ENCODE measurements around the gene CASP8AP2. TPM values are rescaled to one million over a fixed set of nuclear protein-coding genes. Genes with fewer than 3 reads are reported as not detected.
"Not testable (repeated sequence)": the region's sequence is repeated elsewhere in the genome, so short reads cannot be mapped to it uniquely, and the experiment has no call there.

Gene CASP8AP2
- total RNA-seq, 2 experiments from 2014 or later: 33.3 to 33.9 TPM

DNA sequence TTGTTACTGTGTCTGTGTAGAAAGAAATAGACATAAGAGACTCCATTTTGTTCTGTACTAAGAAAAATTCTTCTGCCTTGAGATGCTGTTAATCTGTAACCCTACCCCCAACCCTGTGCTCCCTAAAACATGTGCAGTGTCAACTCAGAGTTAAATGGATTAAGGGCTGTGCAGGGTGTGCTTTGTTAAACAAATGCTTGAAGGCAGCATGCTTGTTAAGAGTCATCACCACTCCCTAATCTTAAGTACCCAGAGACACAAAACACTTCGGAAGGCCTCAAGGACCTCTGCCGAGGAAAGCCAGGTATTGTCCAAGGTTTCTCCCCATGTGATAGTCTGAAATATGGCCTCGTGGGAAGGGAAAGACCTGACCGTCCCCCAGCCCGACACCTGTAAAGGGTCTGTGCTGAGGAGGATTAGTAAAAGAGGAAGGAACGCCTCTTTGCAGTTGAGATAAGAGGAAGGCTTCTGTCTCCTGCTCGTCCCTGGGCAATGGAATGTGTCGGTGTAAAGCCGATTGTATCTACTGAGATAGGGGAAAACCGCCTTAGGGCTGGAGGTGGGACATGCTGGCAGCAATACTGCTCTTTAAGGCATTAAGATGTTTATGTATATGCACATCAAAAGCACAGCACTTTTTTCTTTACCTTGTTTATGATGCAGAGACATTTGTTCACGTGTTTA lies 61.3 kb downstream of the CASP8AP2 start:
- H3K9me3 Mint-ChIP-seq, H3K27ac Mint-ChIP-seq, DNase-seq, H3K4me3 Mint-ChIP-seq, H3K36me3 Mint-ChIP-seq: not testable (repeated sequence)
- H3K27me3 Mint-ChIP-seq: peaks cover 54% of the 10 kb centered on the region
- peaks cover 11% of the 10 kb centered on the region for H3K4me1 Mint-ChIP-seq

GRCh38 chr6:89892577-89892976 lies 62.9 kb downstream of the CASP8AP2 start:
- H3K36me3 Mint-ChIP-seq, H3K27ac Mint-ChIP-seq, H3K9me3 Mint-ChIP-seq, DNase-seq, H3K4me3 Mint-ChIP-seq: not testable (repeated sequence)
- H3K27me3 Mint-ChIP-seq: peaks cover 64% of the 10 kb centered on the region
- H3K4me1 Mint-ChIP-seq: peaks cover 11% of the 10 kb centered on the region

DNA sequence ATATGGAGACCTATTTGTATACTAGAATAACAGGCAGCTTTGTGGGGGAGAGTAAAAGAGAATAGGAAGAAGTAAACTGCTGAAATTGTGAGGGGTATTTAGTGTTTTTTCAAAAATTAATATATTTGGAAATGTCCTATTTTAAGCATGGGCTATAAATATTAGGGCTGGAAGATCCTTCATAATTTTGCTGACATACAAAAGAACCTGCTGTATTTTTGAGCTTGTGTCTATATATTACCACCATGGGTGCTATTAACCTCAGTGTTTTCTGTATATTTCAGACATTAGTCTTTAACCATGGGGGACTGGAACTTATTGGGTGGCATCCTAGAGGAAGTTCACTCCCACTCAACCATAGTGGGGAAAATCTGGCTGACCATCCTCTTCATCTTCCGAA lies 64.5 kb downstream of the CASP8AP2 start, which contains the start of gene GJA10:
Gene GJA10, plus strand, starts transcription at position 301 of the 400 bp plus-strand sequence. Its CDS starts 0 bp downstream, at position 301.
- Mint-ChIP-seq H3K27ac (no peak within 1 kb of the TSS), H3K27me3 (peaks cover 58% of the 10 kb centered on the region), H3K4me1 (peaks cover 6% of the 10 kb centered on the region), H3K36me3 (no peaks in the 10 kb centered on the region), H3K9me3 (no peaks in the 10 kb centered on the region), H3K4me3 (no peak within 1 kb of the TSS)
- no peak for DNase-seq

GRCh38 chr6:89895276-89895874 lies 65.7 kb downstream of the CASP8AP2 start:
- no peak overlapping the region for H3K27ac Mint-ChIP-seq

DNA sequence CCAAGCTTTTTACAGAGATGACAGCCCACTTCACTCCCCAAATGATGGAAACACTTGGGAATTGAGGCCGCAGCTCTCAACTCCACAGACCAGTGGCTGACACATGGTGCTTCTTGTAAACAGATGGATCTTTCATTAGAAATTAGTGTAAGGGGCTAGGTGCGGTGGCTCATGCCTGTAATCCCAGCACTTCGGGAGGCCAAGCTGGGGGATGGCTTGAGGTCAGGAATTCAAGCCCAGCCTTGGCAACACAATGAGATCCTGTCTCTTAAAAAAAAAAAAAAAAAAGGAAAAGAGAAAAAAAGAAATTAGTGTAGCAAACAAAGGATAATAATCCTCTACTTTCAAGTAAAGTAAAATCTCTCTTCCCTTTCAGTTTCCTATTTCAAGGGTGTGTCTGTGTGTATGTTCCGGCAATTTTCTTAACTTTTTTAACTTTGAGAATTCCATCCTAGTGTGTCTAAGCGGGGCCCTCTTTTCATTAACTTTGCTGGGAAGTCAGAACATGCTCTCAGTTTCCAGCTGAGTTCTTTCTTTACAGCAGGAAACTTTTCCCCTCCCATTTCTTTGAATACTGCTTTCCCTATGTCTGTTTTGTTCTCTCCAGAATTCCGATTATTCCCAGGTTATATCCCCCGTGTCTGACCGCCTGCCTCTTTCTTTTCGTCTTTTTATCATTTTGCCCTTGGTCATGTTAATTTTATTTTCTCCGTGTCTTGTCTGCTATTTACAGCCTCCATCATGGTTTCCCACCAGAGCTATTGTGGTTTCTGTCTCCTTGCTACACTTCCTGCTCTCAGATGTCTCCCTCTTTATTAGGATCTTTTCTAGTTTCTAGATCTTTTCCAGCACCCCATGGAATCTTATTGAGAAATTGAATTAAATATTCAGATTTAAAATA lies 80.6 kb downstream of the CASP8AP2 start:
- not testable (repeated sequence) for H3K27me3 Mint-ChIP-seq, DNase-seq, H3K27ac Mint-ChIP-seq, H3K4me1 Mint-ChIP-seq, H3K36me3 Mint-ChIP-seq, H3K9me3 Mint-ChIP-seq
- H3K4me3 Mint-ChIP-seq: peak overlapping the region; percentile 23

More at GRCh38 chr6:89895276-89895874, 65.7 kb downstream of the CASP8AP2 start:
- H3K9me3 Mint-ChIP-seq: no peaks in the 10 kb centered on the region
- no peak for DNase-seq
- peaks cover 6% of the 10 kb centered on the region for H3K4me1 Mint-ChIP-seq
- no peak overlapping the region for H3K4me3 Mint-ChIP-seq
- H3K27me3 Mint-ChIP-seq: peaks cover 57% of the 10 kb centered on the region
- H3K36me3 Mint-ChIP-seq: no peaks in the 10 kb centered on the region

- H3K4me3 Mint-ChIP-seq: no peak overlapping the region
- H3K36me3 Mint-ChIP-seq: no peaks in the 10 kb centered on the region
- peaks cover 10% of the 10 kb centered on the region for H3K4me1 Mint-ChIP-seq
- no peaks in the 10 kb centered on the region for H3K9me3 Mint-ChIP-seq
- no peak overlapping the region for H3K27ac Mint-ChIP-seq
- DNase-seq: no peak
- H3K27me3 Mint-ChIP-seq: no peaks in the 10 kb centered on the region
Observed at GRCh38 chr6:89910902-89911240, 81.2 kb downstream of the CASP8AP2 start.

DNA sequence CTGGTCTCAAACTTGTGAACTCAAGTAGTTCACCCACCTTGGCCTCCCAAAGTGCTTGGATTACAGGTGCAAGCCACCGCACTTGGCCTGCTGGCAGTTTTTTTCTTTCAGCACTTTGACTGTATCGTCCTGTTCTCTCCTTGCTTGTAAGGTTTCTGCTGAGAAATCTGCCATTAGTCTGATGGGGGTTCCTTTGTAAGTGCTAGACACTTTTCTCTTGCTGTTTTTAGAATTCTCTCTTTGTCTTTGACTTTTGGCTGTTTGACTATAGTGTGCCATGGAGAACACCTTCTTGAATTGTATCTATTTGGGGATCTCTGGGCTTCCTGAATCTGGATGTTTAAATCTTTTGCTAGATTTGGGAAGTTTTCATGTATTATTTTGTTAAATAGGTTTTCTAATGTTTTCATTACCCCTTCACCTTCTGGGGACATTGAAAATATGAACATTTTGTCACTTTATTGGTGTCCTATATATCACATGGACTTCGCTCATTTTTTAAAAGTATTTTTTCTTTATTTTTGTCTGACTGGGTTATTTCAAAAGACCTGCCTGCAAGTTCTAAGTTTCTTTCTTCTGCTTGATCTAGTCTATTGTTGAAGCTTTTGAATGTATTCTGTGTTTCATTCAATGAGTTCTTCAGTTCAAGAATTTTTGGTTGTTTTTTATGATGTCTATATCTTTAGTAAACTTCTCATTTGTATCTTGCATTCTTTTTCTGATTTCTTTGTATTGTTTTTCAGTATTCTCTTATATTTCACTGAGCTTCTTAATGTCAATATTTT lies 86.6 kb downstream of the CASP8AP2 start:
- no peak overlapping the region for H3K4me3 Mint-ChIP-seq
- no peaks in the 10 kb centered on the region for H3K27me3 Mint-ChIP-seq
- peaks cover 10% of the 10 kb centered on the region for H3K4me1 Mint-ChIP-seq
- H3K27ac Mint-ChIP-seq: no peak overlapping the region
- peaks cover 9% of the 10 kb centered on the region for H3K9me3 Mint-ChIP-seq
- DNase-seq: no peak
- peaks cover 6% of the 10 kb centered on the region for H3K36me3 Mint-ChIP-seq

- H3K36me3 Mint-ChIP-seq: peaks cover 6% of the 10 kb centered on the region
- peaks cover 10% of the 10 kb centered on the region for H3K4me1 Mint-ChIP-seq
- H3K27me3 Mint-ChIP-seq: no peaks in the 10 kb centered on the region
- H3K27ac Mint-ChIP-seq: no peak overlapping the region
- H3K4me3 Mint-ChIP-seq: no peak overlapping the region
- peaks cover 9% of the 10 kb centered on the region for H3K9me3 Mint-ChIP-seq
- no peak for DNase-seq
Observed at GRCh38 chr6:89917216-89917615, 87.5 kb downstream of the CASP8AP2 start.

- no peak for DNase-seq
- Mint-ChIP-seq H3K36me3 (peaks cover 6% of the 10 kb centered on the region), H3K4me3 (no peak overlapping the region), H3K9me3 (peaks cover 9% of the 10 kb centered on the region), H3K27ac (no peak overlapping the region), H3K4me1 (peaks cover 10% of the 10 kb centered on the region), H3K27me3 (no peaks in the 10 kb centered on the region)
Observed at GRCh38 chr6:89917801-89918366, 88.2 kb downstream of the CASP8AP2 start.

Other genes starting within 250 kb of the CASP8AP2 start
- gene LYRM2, start 191.1 kb upstream of the CASP8AP2 start, total RNA-seq: 10 to 100 TPM; 31.6 to 32.3 TPM
- 10 to 100 TPM; 64.4 to 66.8 TPM for gene MDN1, start 10.1 kb upstream of the CASP8AP2 start, total RNA-seq
- gene GJA10, start 64.6 kb downstream of the CASP8AP2 start, total RNA-seq: not detected